IMR-90 (cell line): ENCODE measurements around the gene DRICH1. TPM values are rescaled to one million over a fixed set of nuclear protein-coding genes. Genes with fewer than 3 reads are reported as not detected.

ENCODE experiments used
- ATAC-seq: fragments of 200-7000 bp; cut with Tn5 transposase; 2 replicates; pipeline ENCODE4 v1.9.1; 2020; ENCODE audit warnings: low read depth, mild to moderate bottlenecking, moderate library complexity
- BruUV-seq: library from RNA; stranded (reverse); fragments of 400-500 nt; replicated peaks from 2 replicates; lab custom pipeline; 2021; lab: Mats Ljungman, UMichigan
- CTCF ChIA-PET: fragments of 300-600 bp; formaldehyde crosslinking; extraction: SDS; loops from one replicate; lab custom pipeline; 2021; ENCODE audit warnings: antibody characterized with exemption; lab: Yijun Ruan, JAX
- POLR2A ChIA-PET: fragments of 300-600 bp; sonication (Branson Sonifier 250); formaldehyde crosslinking; loops from one replicate; lab custom pipeline; 2022; ENCODE audit warnings: antibody characterized with exemption; ENCODE audit not compliant: unreplicated experiment; lab: Charles Lee
- DNase-seq: peaks from one replicate; pipeline ENCODE4 v3.0.0; 2013
- H2AFZ ChIP-seq: replicated peaks from 2 replicates; pipeline ENCODE3; 2013; ENCODE audit warnings: low read length, mild to moderate bottlenecking; ENCODE audit not compliant: poor library complexity
- H2AK5ac ChIP-seq: 2 replicates; pipeline ENCODE4 v1.6.1; 2013; ENCODE audit warnings: low read depth, low read length, inconsistent platforms
- H2AK9ac ChIP-seq: replicated peaks from 2 replicates; pipeline ENCODE3; 2013; ENCODE audit warnings: mild to moderate bottlenecking, low read depth, low read length, moderate library complexity; ENCODE audit not compliant: poor library complexity
- H2BK120ac ChIP-seq: 2 replicates; pipeline ENCODE4 v1.6.1; 2013; ENCODE audit warnings: low read depth, low read length, inconsistent platforms
- H2BK15ac ChIP-seq: 3 replicates; pipeline ENCODE4 v1.6.1; 2013; ENCODE audit warnings: low read depth, low read length, inconsistent platforms
- H2BK20ac ChIP-seq: 2 replicates; pipeline ENCODE4 v1.6.1; 2013; ENCODE audit warnings: low read depth, mild to moderate bottlenecking, inconsistent platforms, low read length, moderate library complexity
- H2BK5ac ChIP-seq: 2 replicates; pipeline ENCODE4 v1.6.1; 2013; ENCODE audit warnings: mild to moderate bottlenecking, low read depth, low read length, inconsistent platforms; ENCODE audit not compliant: poor library complexity, severe bottlenecking
- H3K14ac ChIP-seq: replicated peaks from 2 replicates; pipeline ENCODE4 v1.6.1; 2013; ENCODE audit warnings: low read depth, low read length, inconsistent platforms
- H3K18ac ChIP-seq: 2 replicates; pipeline ENCODE4 v1.6.1; 2013; ENCODE audit warnings: low read depth, low read length, control low read depth
- H3K23ac ChIP-seq: 2 replicates; pipeline ENCODE4 v1.6.1; 2013; ENCODE audit warnings: low read depth, low read length, inconsistent platforms
- H3K27ac ChIP-seq: 2 replicates; pipeline ENCODE4 v1.5.1; 2013; ENCODE audit warnings: mild to moderate bottlenecking, control low read depth, low read length; ENCODE audit not compliant: insufficient read depth
- H3K27me3 ChIP-seq: 2 replicates; pipeline ENCODE4 v1.6.1; 2013; ENCODE audit warnings: low read length; ENCODE audit not compliant: control insufficient read depth, insufficient read depth
- H3K36me3 ChIP-seq: 2 replicates; pipeline ENCODE4 v1.6.1; 2013; ENCODE audit warnings: low read length, mixed read lengths; ENCODE audit not compliant: control insufficient read depth, insufficient read depth
- H3K4ac ChIP-seq: 2 replicates; pipeline ENCODE4 v1.6.1; 2013; ENCODE audit warnings: low read depth, low read length, inconsistent platforms
- H3K4me1 ChIP-seq: 2 replicates; pipeline ENCODE4 v1.6.1; 2013; ENCODE audit warnings: low read length, mixed read lengths; ENCODE audit not compliant: control insufficient read depth, insufficient read depth
- H3K4me2 ChIP-seq: 2 replicates; pipeline ENCODE4 v1.6.1; 2013; ENCODE audit warnings: low read depth, mild to moderate bottlenecking, control low read depth, low read length, moderate library complexity
- H3K4me3 ChIP-seq: 2 replicates; pipeline ENCODE4 v1.5.1; 2013; ENCODE audit warnings: low read depth, mild to moderate bottlenecking, control low read depth, low read length, moderate library complexity; ENCODE audit not compliant: insufficient read depth
- H3K56ac ChIP-seq: 2 replicates; pipeline ENCODE4 v1.6.1; 2013; ENCODE audit warnings: low read length, inconsistent platforms; ENCODE audit not compliant: insufficient read depth; ENCODE audit errors: extremely low read depth
- H3K79me1 ChIP-seq, 2 experiments: 2 replicates each; pipeline ENCODE4 v1.6.1; 2013; ENCODE audit warnings: low read length in 2 of 2, inconsistent platforms in 1 of 2, low read depth in 1 of 2
- H3K9ac ChIP-seq: 2 replicates; pipeline ENCODE4 v1.6.1; 2013; ENCODE audit warnings: low read depth, low read length, control low read depth
- H3K9me1 ChIP-seq: 2 replicates; pipeline ENCODE4 v1.6.1; 2013; ENCODE audit warnings: low read length, inconsistent platforms; ENCODE audit not compliant: insufficient read depth
- H3K9me3 ChIP-seq: 2 replicates; pipeline ENCODE4 v1.6.1; 2013; ENCODE audit warnings: low read length; ENCODE audit not compliant: control insufficient read depth, insufficient read depth
- H4K20me1 ChIP-seq: 2 replicates; pipeline ENCODE4 v1.6.1; 2013; ENCODE audit warnings: low read length, inconsistent platforms; ENCODE audit not compliant: insufficient read depth
- H4K5ac ChIP-seq: 2 replicates; pipeline ENCODE4 v1.6.1; 2013; ENCODE audit warnings: mild to moderate bottlenecking, low read depth, low read length, control low read depth
- H4K8ac ChIP-seq, 2 experiments: 2 replicates each; pipeline ENCODE4 v1.6.1; 2013; ENCODE audit warnings: low read depth in 2 of 2, low read length in 2 of 2, control low read depth in 1 of 2, inconsistent platforms in 1 of 2
- H4K91ac ChIP-seq: 2 replicates; pipeline ENCODE4 v1.6.1; 2013; ENCODE audit warnings: low read depth, low read length, inconsistent platforms; ENCODE audit not compliant: insufficient read depth
- BHLHE40 ChIP-seq: fragments of 150-350 bp; IDR thresholded peaks from 2 replicates; pipeline ENCODE4 v1.6.1; 2016; ENCODE audit warnings: mild to moderate bottlenecking, low read depth, low read length
- CEBPB ChIP-seq: IDR thresholded peaks from 2 replicates; pipeline ENCODE4 v1.6.1; 2012; ENCODE audit warnings: low read depth, low read length, improper control_type of control experiment
- CHD1 ChIP-seq: IDR thresholded peaks from 2 replicates; pipeline ENCODE4 v1.6.1; 2012; ENCODE audit warnings: low read depth, low read length, improper control_type of control experiment
- CTCF ChIP-seq: conservative IDR thresholded peaks from 2 replicates; pipeline ENCODE4 v1.5.1; 2012; ENCODE audit warnings: mild to moderate bottlenecking, low read depth, low read length, improper control_type of control experiment
- ELK1 ChIP-seq: fragments of 150-350 bp; IDR thresholded peaks from 2 replicates; pipeline ENCODE4 v1.6.1; 2016; ENCODE audit warnings: low read depth, mild to moderate bottlenecking, low read length, moderate library complexity, borderline replicate concordance
- FOS ChIP-seq: fragments of 150-350 bp; IDR thresholded peaks from 2 replicates; pipeline ENCODE4 v1.6.1; 2016; ENCODE audit warnings: low read depth, low read length
- MAFK ChIP-seq: IDR thresholded peaks from 2 replicates; pipeline ENCODE4 v1.6.1; 2012; ENCODE audit warnings: low read depth, low read length, improper control_type of control experiment
- MAZ ChIP-seq: IDR thresholded peaks from 2 replicates; pipeline ENCODE4 v1.6.1; 2012; ENCODE audit warnings: low read depth, mild to moderate bottlenecking, low read length, improper control_type of control experiment, moderate library complexity, borderline replicate concordance
- MXI1 ChIP-seq: IDR thresholded peaks from 2 replicates; pipeline ENCODE4 v1.6.1; 2012; ENCODE audit warnings: low read depth, mild to moderate bottlenecking, low read length, moderate library complexity, borderline replicate concordance
- NFE2L2 ChIP-seq: fragments of 150-350 bp; IDR thresholded peaks from 2 replicates; pipeline ENCODE4 v1.6.1; 2016; ENCODE audit warnings: low read depth, mild to moderate bottlenecking, low read length
- POLR2A ChIP-seq: IDR thresholded peaks from 2 replicates; pipeline ENCODE4 v1.6.1; 2012; ENCODE audit warnings: mild to moderate bottlenecking, low read depth, low read length
- RAD21 ChIP-seq: IDR thresholded peaks from 2 replicates; pipeline ENCODE4 v1.6.1; 2012; ENCODE audit warnings: low read length, improper control_type of control experiment
- RCOR1 ChIP-seq: IDR thresholded peaks from 2 replicates; pipeline ENCODE4 v1.6.1; 2012; ENCODE audit warnings: mild to moderate bottlenecking, low read length, improper control_type of control experiment; ENCODE audit not compliant: insufficient replicate concordance
- RFX5 ChIP-seq: IDR thresholded peaks from 2 replicates; pipeline ENCODE4 v1.8.0; 2012; ENCODE audit warnings: low read depth, mild to moderate bottlenecking, low read length, moderate library complexity
- SMC3 ChIP-seq: fragments of 150-350 bp; IDR thresholded peaks from 2 replicates; pipeline ENCODE4 v1.6.1; 2016; ENCODE audit warnings: low read depth, mild to moderate bottlenecking, antibody characterized with exemption, low read length, moderate library complexity
- WGBS, 2 experiments: methylation state at CpG; one replicate each; pipeline versions ENCODE4 v1.1.5 to v1.1.7; 2013; ENCODE audit warnings: missing lambda C conversion rate in 2 of 2; ENCODE audit not compliant: insufficient read length in 1 of 2; ENCODE audit errors: extremely low coverage in 2 of 2; 5-methylcytosine and 5-hydroxymethylcytosine counted together
- dilution Hi-C: fragments of 300-500 bp; cut with HindIII; formaldehyde crosslinking; loops from one replicate; pipeline ENCODE4 v1.14.3; 2018; ENCODE audit warnings: low sequenced_read_pairs; ENCODE audit not compliant: unreplicated experiment
- in situ Hi-C: fragments of 300-500 bp; cut with MboI; formaldehyde crosslinking; loops from 3 replicates; pipeline ENCODE4 v1.14.3; 2019; ENCODE audit warnings: low sequenced_read_pairs, inconsistent platforms, mixed read lengths
- intact Hi-C: fragments of 100-400 bp; cut with micrococcal nuclease; formaldehyde crosslinking; loops from 2 replicates; pipeline ENCODE4 v1.10.0; 2022
- polyA plus RNA-seq, 3 experiments: library from polyadenylated mRNA; depleted of rRNA; stranded (reverse); fragments of >200 nt; gene quantifications; 2 replicates each; pipeline ENCODE4 v1.2.3, GENCODE V29; 2012; ENCODE audit warnings: low replicate concordance in 1 of 3
- total RNA-seq: library from RNA; depleted of rRNA; stranded (reverse); fragments of >200 nt; gene quantifications from 2 replicates; pipeline ENCODE4 v1.2.3, GENCODE V29; 2012
- TF ChIP-seq, protein P1 (sequence below): fragments of 150-350 bp; IDR thresholded peaks from 2 replicates; pipeline ENCODE4 v1.6.1; 2017; ENCODE audit warnings: mild to moderate bottlenecking, antibody characterized with exemption, low read length, low read depth

The DRICH1 gene
- total and polyA plus RNA-seq, 2 of the 4 experiments (the other 2 are of a cell fraction): 0.14 TPM; not detected in 1

GRCh38 chr22:23651676-23652075, 19.6 kb upstream of the DRICH1 start:
- no peak for ATAC-seq
- DNase-seq: no peak
- H3K27ac ChIP-seq: no peak overlapping the region
- no peak overlapping the region for H4K91ac ChIP-seq
- CTCF ChIA-PET: no interaction called here
- H2AFZ ChIP-seq: no peak overlapping the region
- BruUV-seq: no TSS peak
- no CpG with 5 or more reads among the region's 6 CpGs for WGBS, 2 experiments
- TF ChIP-seq, protein P1, sequence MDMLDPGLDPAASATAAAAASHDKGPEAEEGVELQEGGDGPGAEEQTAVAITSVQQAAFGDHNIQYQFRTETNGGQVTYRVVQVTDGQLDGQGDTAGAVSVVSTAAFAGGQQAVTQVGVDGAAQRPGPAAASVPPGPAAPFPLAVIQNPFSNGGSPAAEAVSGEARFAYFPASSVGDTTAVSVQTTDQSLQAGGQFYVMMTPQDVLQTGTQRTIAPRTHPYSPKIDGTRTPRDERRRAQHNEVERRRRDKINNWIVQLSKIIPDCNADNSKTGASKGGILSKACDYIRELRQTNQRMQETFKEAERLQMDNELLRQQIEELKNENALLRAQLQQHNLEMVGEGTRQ: no peak
- TF ChIP-seq MAFK: no peak
- TF ChIP-seq CTCF: no peak
- no peak for TF ChIP-seq FOS
- no peak for TF ChIP-seq BHLHE40
- no peak for TF ChIP-seq SMC3
- TF ChIP-seq CEBPB: no peak
- no peak for TF ChIP-seq RAD21
- TF ChIP-seq MXI1: no peak
- TF ChIP-seq POLR2A: no peak
- TF ChIP-seq CHD1: no peak
- no peak for TF ChIP-seq MAZ
- no peak for TF ChIP-seq ELK1
- no peak for TF ChIP-seq NFE2L2
- no peak for TF ChIP-seq RFX5
- TF ChIP-seq RCOR1: no peak
- H2BK20ac ChIP-seq: no peak overlapping the region
- H3K9me3 ChIP-seq: no peaks in the 10 kb centered on the region
- H3K4me3 ChIP-seq: no peak overlapping the region
- no peaks in the 10 kb centered on the region; the same call in 1 of the 2 replicates for H4K20me1 ChIP-seq
- H2AK9ac ChIP-seq: no peak overlapping the region
- H3K23ac ChIP-seq: no peak overlapping the region
- in situ Hi-C loops (no loop called here), intact Hi-C loops (no loop called here), dilution Hi-C loops (no loop called here)
- no peak overlapping the region for H2AK5ac ChIP-seq
- H3K18ac ChIP-seq: no peak overlapping the region
- peaks cover 1% of the 10 kb centered on the region; the same call in 1 of the 2 replicates for H3K36me3 ChIP-seq
- peaks cover 5% of the 10 kb centered on the region; the same call in 1 of the 2 replicates for H3K9me1 ChIP-seq
- no peaks in the 10 kb centered on the region for H3K4me1 ChIP-seq
- POLR2A ChIA-PET: no interaction called here
- no peak overlapping the region for H3K4ac ChIP-seq
- H4K8ac ChIP-seq: no peak overlapping the region
- no peak overlapping the region for H3K56ac ChIP-seq
- H3K27me3 ChIP-seq: no peaks in the 10 kb centered on the region
- H3K14ac ChIP-seq: no peak overlapping the region
- no peaks in the 10 kb centered on the region for H3K79me1 ChIP-seq
- no peak overlapping the region for H2BK120ac ChIP-seq
- no peak overlapping the region for H2BK5ac ChIP-seq
- no peak overlapping the region for H4K5ac ChIP-seq
- H3K9ac ChIP-seq: no peak overlapping the region
- no peak overlapping the region for H2BK15ac ChIP-seq
- H3K4me2 ChIP-seq: no peak overlapping the region
